T-helper 1 cell treated with Interleukin-12 subunit alpha and Interleukin-12 subunit beta and Interleukin-4 antibody, amounts not matched to agents 30 μg/mL and 1 μg/mL, for 36 hours (primary cell): ENCODE measurements around the gene HMCN1.

Experiments used
- H3K27ac Mint-ChIP-seq: one replicate; pipeline ENCODE4 v1.8.0; 2021; ENCODE audit warnings: mild to moderate bottlenecking, mixed read lengths
- H3K27me3 Mint-ChIP-seq: one replicate; pipeline ENCODE4 v1.8.0; 2021; ENCODE audit warnings: low read depth, mixed read lengths
- H3K36me3 Mint-ChIP-seq: one replicate; pipeline ENCODE4 v1.8.0; 2021; ENCODE audit warnings: low read depth, mixed read lengths
- H3K4me1 Mint-ChIP-seq: one replicate; pipeline ENCODE4 v1.8.0; 2021; ENCODE audit warnings: low read depth, mixed read lengths
- H3K4me3 Mint-ChIP-seq: one replicate; pipeline ENCODE4 v1.8.0; 2021; ENCODE audit warnings: mild to moderate bottlenecking, moderate library complexity, mixed read lengths
- H3K9me3 Mint-ChIP-seq: one replicate; pipeline ENCODE4 v1.8.0; 2021; ENCODE audit warnings: mixed read lengths

HMCN1 gene

DNA sequence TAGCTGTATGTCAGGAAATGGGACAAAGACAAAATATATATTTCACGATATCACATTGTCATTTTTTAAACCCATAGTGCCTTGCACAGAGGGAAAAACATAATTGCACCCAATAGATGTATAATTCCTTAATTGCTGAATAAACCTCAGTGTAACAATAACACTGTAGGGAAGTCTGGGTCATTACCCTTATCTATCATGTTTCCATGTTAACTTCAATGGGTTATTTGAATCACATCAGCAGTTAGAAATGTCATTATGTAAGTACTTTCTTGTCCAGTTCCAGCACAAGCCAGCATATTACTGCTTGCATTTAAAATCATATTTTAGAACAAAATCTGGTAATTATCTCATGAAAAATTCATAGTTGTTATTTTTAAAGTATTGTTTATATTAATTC, 222.7 kb downstream of the HMCN1 start:
- no peak overlapping the region for H3K27ac Mint-ChIP-seq
- H3K9me3 Mint-ChIP-seq: no peaks in the 10 kb centered on the region
- H3K4me1 Mint-ChIP-seq: no peaks in the 10 kb centered on the region
- no peaks in the 10 kb centered on the region for H3K36me3 Mint-ChIP-seq
- H3K4me3 Mint-ChIP-seq: no peak overlapping the region
- peaks cover 4% of the 10 kb centered on the region for H3K27me3 Mint-ChIP-seq

DNA sequence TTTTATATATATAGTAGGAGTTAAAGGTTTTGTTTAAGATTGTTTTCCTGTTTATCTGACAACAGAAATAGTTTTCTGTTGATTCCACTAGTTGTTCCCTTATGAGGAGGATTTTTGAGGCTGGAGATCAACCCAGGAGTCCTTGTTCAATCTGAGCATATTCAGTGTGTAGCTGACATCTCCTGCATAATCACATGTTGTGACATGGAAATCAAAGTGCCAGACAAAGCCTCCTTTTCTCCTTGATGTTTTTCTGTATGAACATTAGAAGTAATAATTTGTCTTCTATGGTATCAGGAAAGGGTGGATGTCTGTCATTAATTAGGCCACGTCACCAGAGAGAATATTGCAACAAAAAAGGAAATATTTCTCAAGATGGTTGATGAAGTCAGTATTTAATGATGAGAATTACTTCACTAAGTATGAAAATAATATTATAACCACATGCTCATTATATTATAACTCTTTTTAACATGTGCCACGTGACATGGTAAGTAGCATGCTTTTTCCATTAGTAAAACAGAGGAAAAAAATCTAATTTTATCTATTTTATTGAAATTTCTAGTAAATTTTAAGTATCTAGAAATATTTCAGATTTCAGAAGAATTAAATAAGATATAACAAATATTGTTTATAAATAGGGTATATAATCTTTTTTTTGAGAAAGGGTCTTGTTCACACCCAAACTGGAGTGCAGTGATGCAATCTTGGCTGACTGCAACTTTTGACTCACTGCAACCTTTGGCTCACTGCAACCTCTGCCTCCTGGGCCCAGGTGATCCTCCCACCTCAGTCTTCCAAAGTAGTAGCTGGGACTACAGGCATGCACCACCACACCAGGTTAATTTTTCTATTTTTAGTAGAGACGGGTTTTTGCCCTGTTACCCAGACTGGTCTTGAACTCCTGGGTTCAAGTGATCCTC, 223.5 kb downstream of the HMCN1 start:
- Mint-ChIP-seq H3K27me3 (peaks cover 4% of the 10 kb centered on the region), H3K36me3 (no peaks in the 10 kb centered on the region), H3K4me3 (no peak overlapping the region), H3K9me3 (no peaks in the 10 kb centered on the region), H3K27ac (no peak overlapping the region), H3K4me1 (no peaks in the 10 kb centered on the region)

DNA sequence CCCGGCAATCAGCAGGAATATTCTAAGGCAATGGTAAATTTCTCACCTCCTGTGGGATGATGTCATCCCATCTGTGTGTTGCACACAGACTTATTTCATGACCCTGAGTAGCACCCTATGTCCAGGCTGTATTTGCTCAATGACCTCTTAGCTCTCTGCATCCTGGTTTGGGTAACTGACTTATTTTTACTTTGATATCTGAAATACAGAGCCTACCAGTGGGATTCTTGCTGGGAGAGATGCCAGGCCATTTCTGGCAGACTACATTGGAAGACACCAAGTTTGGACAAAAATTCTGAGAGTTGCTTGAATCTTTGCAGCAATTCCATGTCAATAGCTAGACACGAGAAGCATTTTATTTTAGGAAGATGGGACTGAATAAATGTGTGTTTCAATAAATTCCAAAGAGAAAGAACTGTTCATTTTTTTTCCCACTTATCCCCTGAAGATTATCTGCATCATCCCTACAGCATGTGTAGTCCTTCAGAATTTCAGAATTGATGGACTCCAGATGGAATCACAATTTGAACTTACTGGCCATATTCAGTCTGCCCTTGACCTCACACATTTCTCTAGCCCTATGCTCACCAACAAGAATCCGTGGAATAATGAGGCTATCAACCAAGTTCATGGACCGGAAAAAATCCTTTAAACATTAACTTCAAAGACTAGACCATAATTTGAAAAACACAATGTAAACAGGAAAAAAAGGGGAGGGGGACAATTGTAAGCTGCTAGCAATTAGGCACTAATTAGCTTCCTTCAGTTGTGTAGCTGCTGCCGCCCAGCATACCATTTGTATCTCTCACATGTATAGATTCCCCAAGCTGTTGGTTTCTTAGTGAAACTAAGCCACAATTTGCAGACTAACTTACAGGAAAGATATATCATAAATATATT, 226.5 kb downstream of the HMCN1 start:
- H3K4me3 Mint-ChIP-seq: no peak overlapping the region

DNA sequence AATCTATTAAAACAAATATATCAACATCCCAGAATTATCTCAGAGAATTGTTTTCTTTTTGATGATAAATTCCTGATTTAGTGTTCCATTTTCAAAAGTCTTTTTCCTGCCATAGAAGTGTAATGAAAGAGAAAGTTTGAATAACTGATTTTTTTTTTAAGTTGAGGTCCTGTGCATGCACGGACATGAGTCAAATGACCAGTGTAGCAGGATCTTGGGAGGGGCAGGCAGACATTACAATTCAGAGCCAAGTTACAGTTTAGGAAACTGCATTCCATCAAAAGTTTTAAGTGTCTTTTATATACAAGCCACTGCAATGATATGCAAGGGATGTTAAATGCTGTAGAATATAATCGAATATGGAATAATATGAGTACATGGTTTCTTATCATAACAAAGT, 227.5 kb downstream of the HMCN1 start:
- H3K4me3 Mint-ChIP-seq: no peak overlapping the region
- no peaks in the 10 kb centered on the region for H3K36me3 Mint-ChIP-seq
- H3K27me3 Mint-ChIP-seq: peaks cover 8% of the 10 kb centered on the region
- H3K9me3 Mint-ChIP-seq: no peaks in the 10 kb centered on the region
- no peaks in the 10 kb centered on the region for H3K4me1 Mint-ChIP-seq
- H3K27ac Mint-ChIP-seq: no peak overlapping the region

More for the DNA sequence above, 226.5 kb downstream of the HMCN1 start:
- peaks cover 8% of the 10 kb centered on the region for H3K27me3 Mint-ChIP-seq
- H3K9me3 Mint-ChIP-seq: no peaks in the 10 kb centered on the region
- H3K4me1 Mint-ChIP-seq: no peaks in the 10 kb centered on the region
- no peaks in the 10 kb centered on the region for H3K36me3 Mint-ChIP-seq
- no peak overlapping the region for H3K27ac Mint-ChIP-seq

DNA sequence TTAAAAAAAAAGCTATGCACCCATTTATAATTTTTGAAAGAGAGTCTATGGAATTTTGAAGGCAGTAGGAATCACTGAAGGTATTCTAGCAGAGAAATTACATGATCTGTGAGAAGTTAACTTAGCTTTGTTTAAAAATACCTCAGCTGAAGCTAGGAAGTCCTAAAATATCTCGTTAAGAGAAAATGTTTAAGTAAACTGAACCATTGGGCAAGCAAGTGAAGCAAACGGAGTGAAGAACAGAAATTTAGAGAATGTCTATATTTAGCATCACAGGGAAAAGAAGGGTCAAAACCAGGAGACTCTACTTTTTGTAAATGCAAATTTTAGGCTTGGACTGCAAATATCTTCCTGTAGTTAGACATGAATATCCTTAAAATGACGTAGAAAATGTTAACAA, 230.8 kb downstream of the HMCN1 start:
- peaks cover 8% of the 10 kb centered on the region for H3K27me3 Mint-ChIP-seq
- H3K36me3 Mint-ChIP-seq: no peaks in the 10 kb centered on the region
- no peaks in the 10 kb centered on the region for H3K9me3 Mint-ChIP-seq
- H3K4me1 Mint-ChIP-seq: no peaks in the 10 kb centered on the region
- H3K4me3 Mint-ChIP-seq: no peak overlapping the region
- H3K27ac Mint-ChIP-seq: no peak overlapping the region

DNA sequence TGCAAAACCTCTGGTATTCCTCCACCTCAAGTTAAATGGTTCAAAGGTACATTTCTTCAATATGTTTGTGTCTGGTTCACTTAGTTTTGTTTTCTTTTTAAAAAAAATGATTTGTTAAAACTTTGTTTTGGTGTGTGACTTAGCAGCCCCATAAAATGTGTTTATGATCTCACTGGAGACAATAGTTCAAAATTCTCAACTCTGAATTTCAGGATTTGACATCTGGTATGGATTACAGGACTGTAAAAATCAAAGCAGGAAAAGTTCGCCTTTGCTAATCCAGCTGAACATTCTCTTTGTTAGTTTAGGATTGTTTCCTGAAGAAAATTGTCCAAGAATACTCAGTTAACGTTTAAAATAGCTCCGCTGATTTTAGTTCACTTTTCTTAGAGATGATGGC, 231.7 kb downstream of the HMCN1 start:
- H3K27ac Mint-ChIP-seq: no peak overlapping the region
- no peaks in the 10 kb centered on the region for H3K9me3 Mint-ChIP-seq
- no peaks in the 10 kb centered on the region for H3K36me3 Mint-ChIP-seq
- no peaks in the 10 kb centered on the region for H3K4me1 Mint-ChIP-seq
- no peak overlapping the region for H3K4me3 Mint-ChIP-seq
- peaks cover 8% of the 10 kb centered on the region for H3K27me3 Mint-ChIP-seq

DNA sequence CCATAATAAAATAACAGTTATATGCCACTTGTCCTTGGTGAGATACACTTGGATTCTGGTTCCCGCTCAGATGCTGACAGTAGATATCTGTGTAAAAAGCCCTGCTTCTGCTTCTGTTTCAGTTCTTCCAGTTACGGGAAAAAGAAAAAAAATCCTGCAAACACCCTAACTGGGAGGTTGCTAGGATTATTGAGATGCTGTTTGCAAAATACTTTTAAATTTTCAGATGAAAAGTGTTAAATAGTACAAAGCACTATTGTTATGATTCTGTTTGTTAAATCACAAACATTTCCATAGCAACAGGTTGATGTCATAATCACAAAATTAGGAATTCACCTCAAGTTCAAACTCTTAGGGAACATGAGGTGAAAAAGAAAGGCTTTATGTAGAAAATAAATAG, 232.3 kb downstream of the HMCN1 start:
- no peak overlapping the region for H3K27ac Mint-ChIP-seq
- no peaks in the 10 kb centered on the region for H3K4me1 Mint-ChIP-seq
- no peaks in the 10 kb centered on the region for H3K9me3 Mint-ChIP-seq
- no peak overlapping the region for H3K4me3 Mint-ChIP-seq
- peaks cover 8% of the 10 kb centered on the region for H3K27me3 Mint-ChIP-seq
- no peaks in the 10 kb centered on the region for H3K36me3 Mint-ChIP-seq

DNA sequence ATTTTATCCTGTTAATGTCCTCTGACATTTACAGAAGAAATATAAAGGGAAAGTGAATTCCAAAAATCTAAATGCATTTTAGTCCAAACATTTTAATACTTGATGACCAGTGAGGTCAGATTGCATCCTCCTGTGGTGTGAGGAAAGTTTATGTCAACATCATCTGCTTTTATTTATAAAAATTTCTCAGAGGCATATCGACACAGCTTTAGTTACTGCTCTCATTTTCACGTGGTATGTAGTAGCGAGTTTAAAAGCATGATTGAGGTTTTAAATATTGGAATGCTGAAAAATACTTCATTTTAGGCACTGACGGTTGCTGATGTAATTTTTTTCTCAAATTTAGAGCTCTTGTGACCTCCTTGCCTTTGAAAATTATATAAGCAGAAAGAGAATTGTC, 234.8 kb downstream of the HMCN1 start:
- no peaks in the 10 kb centered on the region for H3K9me3 Mint-ChIP-seq
- no peak overlapping the region for H3K27ac Mint-ChIP-seq
- no peaks in the 10 kb centered on the region for H3K36me3 Mint-ChIP-seq
- no peaks in the 10 kb centered on the region for H3K4me1 Mint-ChIP-seq
- peaks cover 8% of the 10 kb centered on the region for H3K27me3 Mint-ChIP-seq
- H3K4me3 Mint-ChIP-seq: no peak overlapping the region

DNA sequence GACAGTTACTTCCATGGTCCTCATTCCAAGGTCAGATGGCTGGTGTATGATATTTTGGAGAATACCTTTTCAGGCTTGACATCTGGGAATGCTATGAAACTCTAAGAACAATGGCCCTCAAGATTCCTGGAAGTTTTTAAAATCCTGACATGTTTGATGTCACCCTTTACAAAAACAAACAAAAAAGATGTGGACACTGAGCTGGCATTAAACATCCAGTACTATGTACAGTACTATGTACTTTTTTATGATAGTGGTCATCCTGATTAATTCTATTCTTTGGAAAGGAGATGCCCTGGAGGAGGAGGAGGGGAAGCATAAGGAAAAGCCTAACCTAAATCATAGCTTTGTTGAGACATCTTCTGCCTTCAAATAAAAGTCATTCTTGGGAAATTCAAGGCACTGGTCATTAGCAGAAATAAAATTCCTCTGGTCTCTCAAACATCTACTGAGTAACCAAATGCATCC, 235.4 kb downstream of the HMCN1 start:
- Mint-ChIP-seq H3K27ac (no peak overlapping the region), H3K27me3 (peaks cover 8% of the 10 kb centered on the region), H3K9me3 (no peaks in the 10 kb centered on the region), H3K4me1 (no peaks in the 10 kb centered on the region), H3K36me3 (no peaks in the 10 kb centered on the region), H3K4me3 (no peak overlapping the region)

DNA sequence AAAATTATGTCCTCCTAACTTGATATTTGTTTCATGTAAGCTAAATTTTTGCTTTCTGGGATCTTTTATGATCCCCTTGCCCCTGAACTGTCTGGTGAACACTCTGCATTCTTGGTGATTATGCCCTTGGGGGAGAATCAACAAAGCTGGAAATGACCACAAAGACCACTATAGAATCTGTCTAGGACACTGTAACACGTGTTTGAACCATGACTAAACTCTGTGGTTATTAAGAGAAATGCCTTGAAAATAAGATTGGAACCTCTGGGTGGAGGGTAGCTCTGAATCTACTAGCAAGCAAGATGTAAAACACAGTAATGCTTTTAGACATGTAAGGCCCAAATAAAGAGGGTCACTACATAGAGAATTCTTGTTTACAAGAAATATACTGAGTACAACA, 237.5 kb downstream of the HMCN1 start:
- H3K9me3 Mint-ChIP-seq: no peaks in the 10 kb centered on the region
- no peak overlapping the region for H3K4me3 Mint-ChIP-seq
- no peak overlapping the region for H3K27ac Mint-ChIP-seq
- H3K36me3 Mint-ChIP-seq: no peaks in the 10 kb centered on the region
- peaks cover 7% of the 10 kb centered on the region for H3K27me3 Mint-ChIP-seq
- no peaks in the 10 kb centered on the region for H3K4me1 Mint-ChIP-seq

DNA sequence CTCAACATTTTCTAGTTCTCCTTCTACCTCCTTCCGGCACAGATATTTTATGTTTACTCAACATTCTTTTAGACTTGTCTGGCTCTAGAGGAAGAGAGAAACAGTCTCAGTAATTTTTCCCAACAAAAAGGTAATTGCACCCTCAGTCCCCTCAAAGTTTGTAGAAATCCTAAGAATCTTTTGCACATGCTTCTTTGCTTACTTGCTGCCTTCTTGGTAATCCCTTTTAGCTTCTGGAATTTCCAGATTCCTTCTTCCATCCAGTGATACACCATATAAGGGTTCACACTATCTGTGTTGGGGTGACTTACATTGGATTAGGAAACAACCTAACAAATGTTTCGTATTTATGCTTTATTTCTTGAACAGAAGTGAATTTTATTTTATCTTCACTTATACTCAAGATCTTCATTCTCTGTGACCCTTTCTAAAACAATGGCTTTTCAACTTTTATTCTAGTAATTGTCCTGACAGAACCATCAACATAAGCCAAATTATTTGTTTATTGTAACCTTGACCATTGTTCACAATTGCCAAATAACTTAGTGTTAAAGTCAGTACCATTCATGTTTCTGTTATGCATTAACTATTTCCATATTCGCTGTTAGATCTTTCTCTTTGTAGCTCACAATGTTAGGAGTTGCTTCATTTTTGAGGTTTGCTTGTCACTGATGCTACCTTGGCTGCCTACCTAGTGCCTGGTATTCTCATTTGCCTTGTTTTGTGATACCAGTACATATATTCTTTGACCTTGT, 238.1 kb downstream of the HMCN1 start:
- no peaks in the 10 kb centered on the region for H3K36me3 Mint-ChIP-seq
- H3K9me3 Mint-ChIP-seq: no peaks in the 10 kb centered on the region
- H3K27me3 Mint-ChIP-seq: peaks cover 7% of the 10 kb centered on the region
- H3K4me3 Mint-ChIP-seq: no peak overlapping the region
- H3K4me1 Mint-ChIP-seq: no peaks in the 10 kb centered on the region
- no peak overlapping the region for H3K27ac Mint-ChIP-seq

DNA sequence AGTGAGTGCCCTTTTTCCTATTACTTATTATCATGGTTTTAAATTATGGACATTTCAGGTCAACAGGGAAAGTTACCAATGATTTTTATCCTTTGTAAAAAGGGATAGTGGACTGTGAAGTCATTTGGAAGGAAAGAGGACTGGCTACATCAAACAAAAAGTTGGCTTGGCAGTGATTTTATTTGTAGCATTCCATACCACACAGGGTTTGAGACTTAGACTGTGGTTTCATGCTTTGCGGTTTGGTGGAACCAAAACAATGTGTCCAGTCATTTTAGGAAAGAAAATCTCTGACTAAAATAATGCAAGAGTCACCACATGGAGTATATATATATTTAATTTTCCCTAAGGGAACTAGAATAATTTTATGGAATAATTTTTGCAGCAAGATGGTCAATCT, 239.5 kb downstream of the HMCN1 start:
- Mint-ChIP-seq H3K27ac (no peak overlapping the region), H3K4me1 (no peaks in the 10 kb centered on the region), H3K4me3 (no peak overlapping the region), H3K27me3 (peaks cover 7% of the 10 kb centered on the region), H3K9me3 (no peaks in the 10 kb centered on the region), H3K36me3 (no peaks in the 10 kb centered on the region)

DNA sequence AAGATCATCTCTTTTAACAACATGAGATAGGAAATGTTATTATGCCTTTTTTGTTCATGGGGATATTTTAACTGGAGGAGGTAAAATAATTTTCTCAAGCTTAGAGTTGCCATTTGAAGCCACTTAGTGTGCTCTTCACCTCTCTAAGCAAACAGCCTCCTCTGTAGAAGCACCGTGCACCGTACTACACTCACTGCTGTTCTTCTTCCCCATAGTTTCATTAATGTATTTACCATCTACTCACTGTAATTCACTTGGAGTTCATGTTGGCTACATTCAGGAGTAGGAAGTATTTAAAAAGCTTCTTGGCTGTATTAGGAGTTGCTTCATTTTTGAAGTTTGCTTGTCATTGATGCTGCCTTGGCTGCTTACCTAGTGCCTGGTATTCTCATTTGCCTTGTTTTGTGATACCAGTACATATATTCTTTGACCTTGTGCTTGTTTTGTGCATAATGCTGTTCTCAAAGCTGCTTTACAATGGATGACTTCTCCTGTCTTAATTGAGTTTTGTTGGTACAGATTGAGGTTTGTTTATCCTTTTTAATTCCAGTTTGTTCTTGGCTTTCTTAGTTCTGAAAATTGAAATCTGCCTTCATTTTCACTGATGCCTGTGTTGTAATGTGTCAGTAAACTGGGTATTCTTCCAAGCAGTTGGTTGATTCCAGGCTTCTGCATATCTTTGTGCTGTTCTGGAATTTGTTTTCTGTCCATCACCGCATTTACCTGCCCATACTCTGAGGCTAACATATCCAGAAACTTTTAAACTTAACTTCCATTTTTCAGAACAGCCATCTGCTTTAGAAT, 240.4 kb downstream of the HMCN1 start:
- no peak overlapping the region for H3K27ac Mint-ChIP-seq
- H3K9me3 Mint-ChIP-seq: no peaks in the 10 kb centered on the region
- H3K4me1 Mint-ChIP-seq: no peaks in the 10 kb centered on the region
- H3K27me3 Mint-ChIP-seq: peaks cover 7% of the 10 kb centered on the region
- no peaks in the 10 kb centered on the region for H3K36me3 Mint-ChIP-seq
- no peak overlapping the region for H3K4me3 Mint-ChIP-seq

DNA sequence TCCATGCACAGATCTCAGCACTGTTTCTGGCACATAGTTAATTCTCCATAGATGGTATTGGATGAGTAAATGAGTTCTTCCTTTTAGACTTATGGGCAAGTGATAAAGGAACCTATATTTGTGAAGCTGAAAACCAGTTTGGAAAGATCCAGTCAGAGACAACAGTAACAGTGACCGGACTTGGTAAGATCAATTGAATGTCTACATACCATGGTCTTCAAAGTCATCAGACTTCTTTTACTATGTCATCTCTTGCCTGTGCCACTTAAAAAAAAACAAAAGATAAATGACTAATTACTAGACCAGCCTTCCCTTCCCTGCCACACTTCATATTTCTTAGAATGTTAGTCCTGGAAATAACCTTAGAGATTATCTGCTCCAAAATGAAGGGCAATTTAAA, 246.7 kb downstream of the HMCN1 start:
- Mint-ChIP-seq H3K4me3 (no peak overlapping the region), H3K36me3 (no peaks in the 10 kb centered on the region), H3K27me3 (no peaks in the 10 kb centered on the region), H3K4me1 (no peaks in the 10 kb centered on the region), H3K9me3 (no peaks in the 10 kb centered on the region), H3K27ac (no peak overlapping the region)
